Measurements from ENCODE around the gene DLGAP1.

DNA sequence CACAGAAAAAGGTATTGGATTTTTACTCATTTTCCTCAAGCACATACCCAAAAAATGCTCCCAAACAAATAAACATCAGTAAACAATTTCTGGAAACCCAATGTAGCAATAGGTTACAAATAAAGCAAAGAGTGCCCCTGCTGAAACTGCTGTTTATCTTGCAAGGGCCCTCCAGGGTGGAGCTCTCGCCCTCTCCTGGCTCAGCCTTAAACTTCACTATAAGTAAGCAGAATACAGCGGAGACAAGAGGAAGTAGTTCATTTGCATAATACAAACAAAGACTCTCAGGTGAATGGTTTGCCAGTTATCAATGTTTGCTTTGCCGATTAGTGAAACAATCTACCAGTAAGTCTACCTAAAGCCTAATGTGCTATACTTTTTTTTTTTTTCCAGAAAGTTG lies 437.6 kb downstream of the DLGAP1 start:
- no peak for TF ChIP-seq CEBPB (IDR thresholded peaks at IDR 0.05)
- TF ChIP-seq, protein P1, sequence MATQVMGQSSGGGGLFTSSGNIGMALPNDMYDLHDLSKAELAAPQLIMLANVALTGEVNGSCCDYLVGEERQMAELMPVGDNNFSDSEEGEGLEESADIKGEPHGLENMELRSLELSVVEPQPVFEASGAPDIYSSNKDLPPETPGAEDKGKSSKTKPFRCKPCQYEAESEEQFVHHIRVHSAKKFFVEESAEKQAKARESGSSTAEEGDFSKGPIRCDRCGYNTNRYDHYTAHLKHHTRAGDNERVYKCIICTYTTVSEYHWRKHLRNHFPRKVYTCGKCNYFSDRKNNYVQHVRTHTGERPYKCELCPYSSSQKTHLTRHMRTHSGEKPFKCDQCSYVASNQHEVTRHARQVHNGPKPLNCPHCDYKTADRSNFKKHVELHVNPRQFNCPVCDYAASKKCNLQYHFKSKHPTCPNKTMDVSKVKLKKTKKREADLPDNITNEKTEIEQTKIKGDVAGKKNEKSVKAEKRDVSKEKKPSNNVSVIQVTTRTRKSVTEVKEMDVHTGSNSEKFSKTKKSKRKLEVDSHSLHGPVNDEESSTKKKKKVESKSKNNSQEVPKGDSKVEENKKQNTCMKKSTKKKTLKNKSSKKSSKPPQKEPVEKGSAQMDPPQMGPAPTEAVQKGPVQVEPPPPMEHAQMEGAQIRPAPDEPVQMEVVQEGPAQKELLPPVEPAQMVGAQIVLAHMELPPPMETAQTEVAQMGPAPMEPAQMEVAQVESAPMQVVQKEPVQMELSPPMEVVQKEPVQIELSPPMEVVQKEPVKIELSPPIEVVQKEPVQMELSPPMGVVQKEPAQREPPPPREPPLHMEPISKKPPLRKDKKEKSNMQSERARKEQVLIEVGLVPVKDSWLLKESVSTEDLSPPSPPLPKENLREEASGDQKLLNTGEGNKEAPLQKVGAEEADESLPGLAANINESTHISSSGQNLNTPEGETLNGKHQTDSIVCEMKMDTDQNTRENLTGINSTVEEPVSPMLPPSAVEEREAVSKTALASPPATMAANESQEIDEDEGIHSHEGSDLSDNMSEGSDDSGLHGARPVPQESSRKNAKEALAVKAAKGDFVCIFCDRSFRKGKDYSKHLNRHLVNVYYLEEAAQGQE (IDR thresholded peaks at IDR 0.05; ENCODE audit: low read depth) = no peak
- TF ChIP-seq EP300 (IDR thresholded peaks at IDR 0.05; ENCODE audit: borderline replicate concordance) = no peak
- no peak for TF ChIP-seq FOXM1 (IDR thresholded peaks at IDR 0.05; ENCODE audit: borderline replicate concordance, low read depth)
- no peak for TF ChIP-seq RAD21 (IDR thresholded peaks at IDR 0.05; ENCODE audit: low read depth)
- no peak for TF ChIP-seq EGR1 (IDR thresholded peaks at IDR 0.05)
- TF ChIP-seq, protein P2, sequence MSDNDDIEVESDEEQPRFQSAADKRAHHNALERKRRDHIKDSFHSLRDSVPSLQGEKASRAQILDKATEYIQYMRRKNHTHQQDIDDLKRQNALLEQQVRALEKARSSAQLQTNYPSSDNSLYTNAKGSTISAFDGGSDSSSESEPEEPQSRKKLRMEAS (IDR thresholded peaks at IDR 0.05) = no peak
- TF ChIP-seq TCF12 (IDR thresholded peaks at IDR 0.05; ENCODE audit: low read depth) = no peak
- no peak for TF ChIP-seq TAF1 (IDR thresholded peaks at IDR 0.05; ENCODE audit: low read depth)

Data from Ishikawa (cell line).